Stimulated activated CD4-positive, alpha-beta T cell treated with anti-CD3 and anti-CD28 coated beads, Interleukin-12 subunit alpha, Interleukin-12 subunit beta, amount 100 ng/mL, for 4 hours (primary cell): ENCODE measurements around the gene OXER1.

Experiments
- DNase-seq: peaks from one replicate; pipeline ENCODE4 v3.0.0-alpha.2; 2020

Gene OXER1

GRCh38 chr2:42768706-42769256, 4.8 kb upstream of the OXER1 start:
- no peak for DNase-seq

DNA sequence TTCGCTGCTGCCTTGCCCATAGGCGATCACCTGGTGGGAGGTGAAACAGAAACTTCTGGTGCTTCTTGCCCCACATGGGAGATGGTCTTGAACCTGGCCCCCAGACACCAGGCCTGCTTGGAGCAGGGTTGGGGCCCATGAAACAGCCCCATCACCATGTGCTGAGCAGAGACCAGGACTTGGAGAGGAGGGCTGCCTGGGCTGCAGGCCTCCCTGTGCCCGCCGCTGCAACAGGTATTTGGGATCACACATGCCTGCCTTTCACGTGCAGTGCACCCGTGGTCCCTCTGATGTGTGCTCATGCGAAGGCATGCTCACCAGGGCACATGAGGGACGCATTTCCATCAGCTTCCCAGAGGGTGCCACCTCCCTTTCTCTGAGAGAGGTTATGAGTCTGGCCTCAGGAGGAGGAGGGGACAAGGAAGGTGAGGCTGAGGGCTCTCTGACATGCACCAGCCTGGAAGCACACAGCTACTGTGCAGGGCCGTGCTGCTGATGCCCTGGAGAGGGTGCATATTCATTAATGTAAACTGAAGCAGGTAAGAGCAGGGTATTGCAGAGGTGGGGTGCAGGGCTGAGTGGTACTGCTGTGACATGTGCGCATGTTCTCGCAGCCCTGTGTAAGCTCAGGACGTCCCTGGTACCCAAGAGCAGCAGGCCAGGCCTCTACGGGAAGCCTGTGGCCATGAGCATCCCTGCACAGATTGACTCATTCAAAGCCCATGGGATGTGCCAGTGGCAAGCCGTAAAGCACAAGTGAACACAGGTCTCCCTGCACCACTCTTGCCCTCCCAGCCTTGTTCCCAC, 4.2 kb upstream of the OXER1 start:
- DNase-seq = no peak

- no peak for DNase-seq
Observed at GRCh38 chr2:42767080-42767898, 3.4 kb upstream of the OXER1 start.

DNA sequence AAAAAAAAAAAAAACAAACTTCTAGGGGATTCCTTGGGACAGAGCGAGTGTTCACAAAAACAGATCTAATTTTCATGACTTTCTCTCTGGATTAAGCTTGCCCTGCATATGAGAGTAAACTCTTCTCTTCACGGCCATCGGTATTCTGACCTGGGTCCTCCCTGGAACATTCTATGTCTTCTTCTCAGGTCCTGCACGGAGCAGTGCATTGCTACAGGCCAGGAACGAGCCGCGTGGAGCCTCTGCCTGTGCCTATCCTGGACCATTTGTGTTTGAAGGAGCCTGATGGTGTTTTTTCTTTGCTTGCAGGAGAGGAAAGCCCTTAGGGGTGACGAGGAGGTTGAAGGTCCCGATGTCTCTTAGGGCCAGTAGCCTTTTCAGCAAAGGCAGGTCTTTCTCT, 1.8 kb upstream of the OXER1 start:
- DNase-seq = no peak

- no peak for DNase-seq
Observed at GRCh38 chr2:42764901-42765300, 966 bp upstream of the OXER1 start.

- DNase-seq = no peak
Observed at GRCh38 chr2:42762823-42763804, 821 bp downstream of the OXER1 start.

- DNase-seq = no peak
Observed at GRCh38 chr2:42762155-42762554, 1.8 kb downstream of the OXER1 start.

- DNase-seq = no peak
Observed at GRCh38 chr2:42761554-42761953, 2.4 kb downstream of the OXER1 start.

DNA sequence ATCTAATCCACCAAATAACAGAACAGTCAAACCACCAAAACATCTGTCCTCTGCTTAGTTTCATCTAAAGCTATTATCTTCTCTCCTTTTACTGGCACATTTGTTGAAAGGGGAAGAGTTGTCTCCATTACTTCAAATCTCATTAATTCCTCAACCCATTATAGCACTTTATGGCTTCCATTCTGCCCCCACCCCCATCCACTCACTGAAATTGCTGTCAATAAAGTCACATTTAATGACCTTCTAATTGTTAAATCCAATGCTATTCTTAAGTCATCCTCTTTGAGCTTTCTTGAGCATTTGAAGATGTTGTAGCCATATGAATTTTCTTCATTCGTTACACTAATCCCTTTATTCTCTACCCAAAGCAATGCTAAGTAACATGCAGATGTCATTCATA, 5.2 kb downstream of the OXER1 start:
- no peak for DNase-seq

GRCh38 chr2:42757981-42758740, 5.8 kb downstream of the OXER1 start:
- DNase-seq = no peak

DNA sequence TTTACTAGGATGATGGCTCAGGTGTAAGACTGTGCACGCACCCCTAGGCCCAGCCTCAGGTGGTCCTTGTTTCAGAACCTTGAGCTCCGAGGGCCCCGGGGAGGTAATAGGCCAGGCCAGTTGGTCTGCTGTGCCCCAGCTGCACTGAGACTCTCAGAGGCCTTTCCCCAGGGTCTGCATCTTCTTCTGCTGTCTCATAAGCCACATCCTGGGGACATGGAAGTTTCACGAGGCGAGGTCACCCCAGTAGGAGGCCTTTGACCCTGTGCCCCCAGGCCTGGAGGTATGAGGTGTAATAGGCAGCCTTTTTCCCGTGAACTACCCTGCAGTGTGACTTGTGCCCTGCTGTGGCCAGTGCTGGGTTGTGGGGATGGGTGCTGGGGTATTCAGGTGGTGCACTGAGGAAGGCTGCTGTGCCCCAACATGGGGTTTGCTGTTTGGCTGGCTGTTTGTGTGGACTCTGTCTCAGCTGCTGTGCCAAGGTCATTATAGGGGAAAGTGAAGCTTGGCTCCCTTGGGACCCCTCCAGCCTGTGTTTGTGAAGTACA, 6.9 kb downstream of the OXER1 start:
- DNase-seq = no peak

- no peak for DNase-seq
Observed at GRCh38 chr2:42756150-42756775, 7.7 kb downstream of the OXER1 start.

GRCh38 chr2:42755191-42755880, 8.6 kb downstream of the OXER1 start:
- no peak for DNase-seq

- DNase-seq = no peak
Observed at GRCh38 chr2:42754776-42755140, 9.2 kb downstream of the OXER1 start.

DNA sequence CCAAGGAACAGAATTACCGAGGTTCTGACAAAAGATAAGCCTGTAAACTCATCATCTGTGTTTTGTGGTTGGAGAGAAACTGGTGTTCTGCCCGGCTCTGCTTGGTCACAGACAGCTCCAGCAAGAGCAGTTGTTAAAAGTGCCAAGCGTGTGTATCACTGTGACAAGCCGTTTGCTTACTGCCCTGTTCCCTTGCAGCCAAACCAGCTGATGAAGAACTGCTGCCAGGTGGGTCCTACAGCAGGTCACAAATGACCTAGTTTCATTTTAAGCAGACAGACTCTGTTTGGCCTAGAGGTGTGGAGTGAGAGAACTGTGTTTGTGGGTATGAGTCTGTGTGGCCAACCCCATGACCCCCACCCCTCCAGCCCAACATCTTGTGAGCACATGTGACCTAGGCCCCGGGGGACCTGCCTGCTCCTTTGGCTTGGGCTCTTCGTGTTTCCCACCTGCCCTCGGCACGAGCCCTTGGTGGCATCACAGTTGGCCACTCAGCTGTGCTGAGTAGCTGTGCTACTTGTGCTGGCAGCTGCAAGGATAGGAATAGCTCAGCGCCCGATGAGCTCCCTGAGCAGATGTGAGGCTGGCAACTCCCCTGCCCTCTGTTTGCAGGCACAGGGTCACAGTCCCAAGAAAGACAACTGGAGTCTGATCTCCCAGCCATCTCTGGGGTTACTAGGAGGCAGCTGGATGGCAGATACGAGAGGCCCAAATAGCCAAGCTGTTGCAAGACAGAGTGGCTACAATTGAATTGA, 9.7 kb downstream of the OXER1 start:
- DNase-seq = no peak

DNA sequence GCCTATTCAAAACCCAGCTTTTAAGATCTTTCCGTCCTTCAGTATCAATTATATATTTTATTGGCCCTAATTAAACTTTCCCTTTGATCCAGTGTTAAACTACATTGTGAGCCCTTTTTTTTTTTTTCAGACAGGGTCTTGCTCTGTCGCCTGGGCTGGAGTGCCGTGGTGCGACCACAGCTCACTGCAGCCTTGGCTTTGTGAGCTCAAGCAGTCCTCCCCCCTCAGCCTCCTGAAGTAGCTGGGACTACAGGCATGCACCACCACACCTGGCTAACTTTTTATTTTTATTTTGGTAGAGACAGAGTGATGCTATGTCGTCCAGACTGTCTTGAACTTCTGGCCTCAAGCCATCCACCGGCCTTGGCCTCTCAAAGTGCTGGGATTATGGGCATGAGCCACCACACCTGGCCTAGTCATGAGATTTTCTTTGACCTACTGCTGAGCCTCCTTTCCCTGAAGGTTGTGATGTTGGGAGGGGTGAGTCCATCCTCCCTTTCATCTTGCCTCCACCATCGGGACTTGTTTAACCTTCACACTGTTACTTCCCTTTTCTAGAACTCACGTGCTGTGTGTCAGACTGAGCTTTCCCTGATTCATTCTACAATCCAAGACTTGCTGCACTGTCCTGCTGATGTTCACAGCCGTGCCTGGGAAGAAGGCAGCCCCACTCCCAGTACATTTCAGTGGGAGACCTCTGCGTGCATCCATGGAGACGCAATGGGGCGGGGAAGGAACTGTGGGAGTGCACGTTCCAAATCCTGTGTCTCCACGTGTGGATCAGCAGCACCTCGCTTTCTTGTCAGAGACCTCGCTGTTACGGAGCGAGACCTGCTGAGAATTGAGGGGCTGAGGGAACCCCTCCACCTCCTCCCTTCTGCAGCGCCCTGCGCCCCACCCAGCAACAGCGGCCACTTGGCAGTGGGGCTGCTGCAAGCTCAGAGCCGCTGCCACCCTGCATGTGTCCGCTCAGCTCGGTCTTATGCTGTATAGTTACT, 10.8 kb downstream of the OXER1 start:
- DNase-seq = no peak

- DNase-seq = no peak
Observed at GRCh38 chr2:42752314-42752713, 11.6 kb downstream of the OXER1 start.

- DNase-seq = no peak
Observed at GRCh38 chr2:42748840-42749239, 15.1 kb downstream of the OXER1 start.
